Gastrocnemius medialis (tissue), 4 donors: ENCODE results near the gene ID3. TPM values are rescaled to one million over a fixed set of nuclear protein-coding genes. Genes with fewer than 3 reads are reported as not detected.

Experiments
- ATAC-seq, 2 donors: fragments of 150-250 bp; one replicate each; pipeline ENCODE4 v1.9.1; 2016
- DNase-seq, 2 donors: peaks; one replicate each; pipeline ENCODE4 v3.0.0-alpha.2; 2019
- H3K27ac ChIP-seq, 4 donors: fragments of 200-600 bp; sonication (generic); 1 replicate in 1 of 4; 2 replicates in 3 of 4; pipeline ENCODE4 v1.5.1; 2016 to 2018; ENCODE audit warnings: mild to moderate bottlenecking in 2 of 4, moderate library complexity in 1 of 4
- H3K27me3 ChIP-seq, 3 donors: fragments of 200-600 bp; sonication (generic) in 2 of 3; 1 replicate in 1 of 3; 2 replicates in 2 of 3; pipeline versions ENCODE4 v1.5.1 to v1.6.0; 2016 to 2019; ENCODE audit warnings: mild to moderate bottlenecking in 1 of 3, moderate library complexity in 1 of 3
- H3K36me3 ChIP-seq, 2 donors: fragments of 200-600 bp; sonication (generic) in 1 of 2; one replicate each; pipeline ENCODE4 v1.5.1; 2017 to 2018
- H3K4me1 ChIP-seq, 2 donors: fragments of 200-600 bp; sonication (generic) in 1 of 2; one replicate each; pipeline ENCODE4 v1.5.1; 2016 to 2017; ENCODE audit warnings: mild to moderate bottlenecking in 2 of 2
- H3K4me3 ChIP-seq, 4 donors: fragments of 200-600 bp; sonication (generic) in 3 of 4; 1 replicate in 1 of 4; 2 replicates in 3 of 4; pipeline ENCODE4 v1.5.1; 2016 to 2019; ENCODE audit warnings: mild to moderate bottlenecking in 2 of 4
- H3K9me3 ChIP-seq, 3 donors: fragments of 200-600 bp; sonication (generic) in 2 of 3; 1 replicate in 1 of 3; 2 replicates in 2 of 3; pipeline ENCODE4 v1.5.1; 2016 to 2019
- CTCF ChIP-seq, 5 experiments: fragments of 450-650 bp in 3 of 5; fragments of 200-600 bp in 2 of 5; sonication (generic) in 2 of 5; IDR thresholded peaks in 4 of 5; conservative IDR thresholded peaks in 1 of 5; 1 replicate in 4 of 5; 2 replicates in 1 of 5; pipeline ENCODE4 v1.5.1; 2016 to 2019; ENCODE audit warnings: antibody characterized with exemption in 5 of 5, mild to moderate bottlenecking in 3 of 5, moderate library complexity in 3 of 5
- POLR2A ChIP-seq, 2 donors: fragments of 450-650 bp; IDR thresholded peaks; one replicate each; pipeline ENCODE4 v1.6.1; 2017; ENCODE audit warnings: antibody characterized with exemption in 2 of 2, mild to moderate bottlenecking in 2 of 2, moderate library complexity in 2 of 2
- in situ Hi-C, 4 donors: fragments of 200-750 bp; cut with MboI; loops; one replicate each; pipeline versions ENCODE4 v1.15.0 to v1.8.0; 2017; ENCODE audit warnings: low sequenced_read_pairs in 4 of 4
- intact Hi-C: fragments of 100-400 bp; cut with DNase I; formaldehyde crosslinking; loops from one replicate; pipeline ENCODE4 v1.15.1; 2023; ENCODE audit warnings: low total_unique reads
- total RNA-seq, 4 donors: library from RNA; depleted of rRNA; stranded (reverse); fragments of >200 nt; gene quantifications; one replicate each; pipeline versions ENCODE4 v1.1.0 to v1.2.3, GENCODE V29; 2016

Gene ID3
- total RNA-seq = 100 to 1,000 TPM in 1 of 4 donors, 10 to 100 TPM in 3; 67.9 to 124 (median 83.0) TPM

- peak; percentile 86 to 96 for DNase-seq
- in situ Hi-C loops (no loop called here), intact Hi-C loops (loop anchor here (5.0 to 10.0 kb wide), 2 partner anchors 77 to 215 kb away; partner anchors contain the start of genes ASAP3 and HNRNPR)
- H3K36me3 ChIP-seq = no peaks in the 10 kb centered on the region
- peak; percentile 67 to 71 for ATAC-seq
- no peak for TF ChIP-seq CTCF (IDR thresholded peaks at IDR 0.05 in 4 of 5, conservative IDR thresholded peaks at IDR 0.05 in 1 of 5)
- peak; percentile 94 to 99 for TF ChIP-seq POLR2A (IDR thresholded peaks at IDR 0.05)
- H3K4me1 ChIP-seq = peaks cover 48 to 66% of the 10 kb centered on the region in 2 donors
- H3K9me3 ChIP-seq = no peaks in the 10 kb centered on the region
- no peaks in the 10 kb centered on the region for H3K27me3 ChIP-seq
- H3K4me3 ChIP-seq = peak within 1 kb of the TSS; percentile 54 to 89 (median 70)
- peak within 1 kb of the TSS; percentile 88 to 90 (median 89) for H3K27ac ChIP-seq
These were observed at the start of gene ID3 for GRCh38 chr1:23559136-23559984. TSS of gene ID3 (minus strand) at chr1:23559501. CDS start at chr1:23559426, 75 bp downstream.

- TF ChIP-seq CTCF (IDR thresholded peaks at IDR 0.05 in 4 of 5, conservative IDR thresholded peaks at IDR 0.05 in 1 of 5) = no peak
- TF ChIP-seq POLR2A (IDR thresholded peaks at IDR 0.05) = no peak
- Histone ChIP-seq H3K9me3 (no peaks in the 10 kb centered on the region), H3K4me3 (no peak overlapping the region), H3K27ac (no peak overlapping the region), H3K36me3 (no peaks in the 10 kb centered on the region), H3K27me3 (no peaks in the 10 kb centered on the region), H3K4me1 (no peaks in the 10 kb centered on the region)
- no peak for DNase-seq
- no peak for ATAC-seq
- intact Hi-C loops = no loop called here
- in situ Hi-C loops = no loop called here
These were observed 48.6 kb upstream of the ID3 start for GRCh38 chr1:23607944-23608343.

DNA sequence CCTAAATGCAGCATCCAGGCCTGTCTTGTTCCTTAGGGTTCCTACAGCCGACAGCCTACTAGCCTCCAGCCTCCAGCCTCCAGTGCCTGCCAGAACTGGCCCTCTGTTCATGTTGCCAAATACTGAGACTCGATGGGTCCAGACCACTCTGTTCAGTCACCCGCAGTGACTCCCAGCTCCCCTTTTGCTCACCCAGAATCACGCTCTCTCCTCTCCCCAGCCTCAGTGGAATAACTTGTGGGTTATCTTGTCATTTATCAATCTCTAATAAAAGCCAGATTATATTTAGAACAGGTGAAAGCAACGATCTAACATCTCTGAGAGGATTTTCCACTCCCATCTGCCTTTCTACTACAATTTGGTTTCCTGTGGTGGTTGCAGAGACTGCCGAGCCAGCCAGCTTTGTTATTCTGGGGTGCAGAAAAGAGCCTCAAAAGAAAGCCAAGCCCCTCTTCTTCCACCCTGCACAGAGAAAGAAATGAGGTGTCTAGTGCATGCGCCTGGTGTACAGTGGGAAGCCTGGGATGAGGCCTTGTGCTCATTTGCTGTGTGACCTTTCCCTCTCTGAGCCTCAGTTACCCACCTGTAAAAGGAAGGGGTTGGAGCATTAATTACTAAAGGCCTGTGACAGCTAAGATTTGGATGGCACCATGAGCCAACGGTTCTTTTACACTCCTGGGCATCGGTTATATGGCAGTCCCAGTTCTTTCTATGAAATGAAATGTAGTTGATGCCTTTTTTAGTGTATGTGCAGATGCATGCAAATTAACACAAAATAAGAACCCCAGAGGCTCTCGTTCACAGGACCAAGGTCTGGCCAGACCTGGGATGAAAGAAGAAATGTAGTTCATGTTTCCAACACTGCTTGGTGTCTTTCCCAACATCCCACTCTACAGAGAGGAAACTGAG, 42.9 kb upstream of the ID3 start:
- Histone ChIP-seq H3K27me3 (no peaks in the 10 kb centered on the region), H3K4me1 (no peaks in the 10 kb centered on the region), H3K9me3 (no peaks in the 10 kb centered on the region), H3K4me3 (no peak overlapping the region), H3K36me3 (no peaks in the 10 kb centered on the region), H3K27ac (no peak overlapping the region)
- TF ChIP-seq POLR2A (IDR thresholded peaks at IDR 0.05) (no peak), CTCF (IDR thresholded peaks at IDR 0.05 in 4 of 5, conservative IDR thresholded peaks at IDR 0.05 in 1 of 5) (no peak)
- DNase-seq (no peak), ATAC-seq (no peak)
- in situ Hi-C loops (no loop called here), intact Hi-C loops (no loop called here)

GRCh38 chr1:23601135-23601967, 42.0 kb upstream of the ID3 start:
- TF ChIP-seq CTCF (IDR thresholded peaks at IDR 0.05 in 4 of 5, conservative IDR thresholded peaks at IDR 0.05 in 1 of 5) = no peak
- TF ChIP-seq POLR2A (IDR thresholded peaks at IDR 0.05) = no peak
- no peaks in the 10 kb centered on the region for H3K36me3 ChIP-seq
- in situ Hi-C loops = no loop called here
- no peaks in the 10 kb centered on the region for H3K9me3 ChIP-seq
- H3K27ac ChIP-seq = no peak overlapping the region
- intact Hi-C loops = no loop called here
- no peaks in the 10 kb centered on the region for H3K4me1 ChIP-seq
- ATAC-seq (no peak), DNase-seq (no peak)
- H3K4me3 ChIP-seq = no peak overlapping the region
- no peaks in the 10 kb centered on the region for H3K27me3 ChIP-seq
